ENCODE data around the gene MNT. TPM values are rescaled to one million over a fixed set of nuclear protein-coding genes. Genes with fewer than 3 reads are reported as not detected.

Gene MNT
- polyA plus RNA-seq, 3 donors, result 16.5 to 23.1 (median 22.9) TPM

GRCh38 chr17:2335726-2336214 is 65.1 kb downstream of the MNT start:
- DNase-seq, result no peak

Other genes starting within 250 kb of the MNT start
- 10 to 100 TPM; 31.9 to 38.1 (median 32.9) TPM for gene SMG6, start 97.3 kb downstream of the MNT start, polyA plus RNA-seq (ENCODE audit: insufficient read length in 3 of 3)
- gene SRR, start 97.1 kb downstream of the MNT start, polyA plus RNA-seq (ENCODE audit: insufficient read length in 3 of 3), result 10 to 100 TPM; 15.7 to 27.0 (median 22.2) TPM
- 10 to 100 TPM; 36.0 to 43.9 (median 39.3) TPM for gene TSR1, start 64.6 kb downstream of the MNT start, polyA plus RNA-seq (ENCODE audit: insufficient read length in 3 of 3)
- gene SGSM2, start 63.6 kb downstream of the MNT start, polyA plus RNA-seq (ENCODE audit: insufficient read length in 3 of 3), result 10 to 100 TPM; 71.5 to 89.4 (median 79.0) TPM
- 10 to 100 TPM; 33.1 to 37.8 (median 36.0) TPM for gene METTL16, start 110.8 kb upstream of the MNT start, polyA plus RNA-seq (ENCODE audit: insufficient read length in 3 of 3)
- 100 to 1,000 TPM; 117 to 163 (median 139) TPM for gene PAFAH1B1, start 192.6 kb upstream of the MNT start, polyA plus RNA-seq (ENCODE audit: insufficient read length in 3 of 3)

Data from renal pelvis (tissue), 4 donors.